Trophoblast cell (in vitro differentiated cells and primary cell): Measurements from ENCODE around the gene HPDL.

Experiments used
- DNase-seq, 2 donors: peaks; one replicate each; pipeline ENCODE4 v3.0.0-alpha.2; 2016
- H2AFZ ChIP-seq: 2 replicates; pipeline ENCODE4 v1.6.1; 2013; ENCODE audit warnings: low read length, moderate library complexity, mild to moderate bottlenecking; ENCODE audit not compliant: insufficient read depth, poor library complexity
- H2AK5ac ChIP-seq: 2 replicates; pipeline ENCODE4 v1.6.1; 2013; ENCODE audit warnings: mild to moderate bottlenecking, low read length
- H2BK120ac ChIP-seq: 2 replicates; pipeline ENCODE4 v1.6.1; 2013; ENCODE audit warnings: low read length, mild to moderate bottlenecking, moderate library complexity; ENCODE audit not compliant: insufficient read depth, poor library complexity
- H2BK12ac ChIP-seq: 2 replicates; pipeline ENCODE4 v1.6.1; 2013; ENCODE audit warnings: mild to moderate bottlenecking, low read length, moderate library complexity
- H2BK5ac ChIP-seq: 2 replicates; pipeline ENCODE4 v1.6.1; 2013; ENCODE audit warnings: low read length, low read depth, moderate library complexity, mild to moderate bottlenecking; ENCODE audit not compliant: poor library complexity
- H3K14ac ChIP-seq: 2 replicates; pipeline ENCODE4 v1.6.1; 2013; ENCODE audit warnings: mild to moderate bottlenecking, low read length
- H3K18ac ChIP-seq: 2 replicates; pipeline ENCODE4 v1.6.1; 2013; ENCODE audit warnings: mild to moderate bottlenecking, low read length
- H3K23ac ChIP-seq: 2 replicates; pipeline ENCODE4 v1.6.1; 2013; ENCODE audit warnings: low read length
- H3K27ac ChIP-seq: 2 replicates; pipeline ENCODE4 v1.5.1; 2013; ENCODE audit warnings: low read depth, mild to moderate bottlenecking, inconsistent platforms, low read length, moderate library complexity
- H3K27me3 ChIP-seq: 2 replicates; pipeline ENCODE4 v1.6.1; 2013; ENCODE audit warnings: inconsistent platforms, mild to moderate bottlenecking, low read length, moderate library complexity; ENCODE audit not compliant: insufficient read depth
- H3K36me3 ChIP-seq, 2 experiments: 1 replicate in 1 of 2; 2 replicates in 1 of 2; pipeline ENCODE4 v1.6.1; 2013; ENCODE audit warnings: low read length in 2 of 2, mild to moderate bottlenecking in 2 of 2, moderate library complexity in 1 of 2; ENCODE audit not compliant: insufficient read depth in 2 of 2, control insufficient read depth in 1 of 2
- H3K4ac ChIP-seq: 2 replicates; pipeline ENCODE4 v1.6.1; 2013; ENCODE audit warnings: low read depth, mild to moderate bottlenecking, low read length, moderate library complexity
- H3K4me1 ChIP-seq, 2 experiments: 1 replicate in 1 of 2; 2 replicates in 1 of 2; pipeline ENCODE4 v1.6.1; 2013; ENCODE audit warnings: low read length in 2 of 2, mild to moderate bottlenecking in 2 of 2, moderate library complexity in 1 of 2; ENCODE audit not compliant: insufficient read depth in 2 of 2, control insufficient read depth in 1 of 2
- H3K4me2 ChIP-seq: 2 replicates; pipeline ENCODE4 v1.6.1; 2013; ENCODE audit warnings: inconsistent platforms, mild to moderate bottlenecking, low read length, moderate library complexity
- H3K4me3 ChIP-seq: 2 replicates; pipeline ENCODE4 v1.5.1; 2013; ENCODE audit warnings: mild to moderate bottlenecking, low read depth, low read length, inconsistent platforms
- H3K79me1 ChIP-seq: one replicate; pipeline ENCODE4 v1.6.1; 2013; ENCODE audit warnings: low read length
- H3K79me2 ChIP-seq: 2 replicates; pipeline ENCODE4 v1.6.1; 2013; ENCODE audit warnings: low read length, mild to moderate bottlenecking; ENCODE audit not compliant: control insufficient read depth, insufficient read depth, poor library complexity
- H3K9ac ChIP-seq: 2 replicates; pipeline ENCODE4 v1.6.1; 2013; ENCODE audit warnings: mild to moderate bottlenecking, low read length
- H3K9me3 ChIP-seq: 2 replicates; pipeline ENCODE4 v1.6.1; 2013; ENCODE audit warnings: low read depth, mild to moderate bottlenecking, control low read depth, inconsistent platforms, low read length; ENCODE audit not compliant: insufficient read depth
- H4K12ac ChIP-seq: 2 replicates; pipeline ENCODE4 v1.6.1; 2013; ENCODE audit warnings: low read depth, mild to moderate bottlenecking, low read length, moderate library complexity
- H4K8ac ChIP-seq: 2 replicates; pipeline ENCODE4 v1.6.1; 2013; ENCODE audit warnings: low read depth, mild to moderate bottlenecking, low read length, moderate library complexity
- H4K91ac ChIP-seq: one replicate; pipeline ENCODE4 v1.6.1; 2013; ENCODE audit warnings: low read depth, mild to moderate bottlenecking, low read length, moderate library complexity
- whole genome bisulfite sequencing: extraction: QIAGEN DNeasy Blood & Tissue Kit; methylation state at CpG from one replicate; pipeline ENCODE4 v1.1.7; 2013; ENCODE audit warnings: missing lambda C conversion rate; ENCODE audit not compliant: insufficient read length, insufficient coverage; ENCODE audit errors: extremely low coverage; 5-methylcytosine and 5-hydroxymethylcytosine counted together

Gene HPDL

GRCh38 chr1:45354838-45355237, 28.1 kb downstream of the HPDL start:
- Histone ChIP-seq H2BK12ac (no peak overlapping the region), H4K8ac (no peak overlapping the region), H2AK5ac (no peak overlapping the region), H3K4me2 (no peak overlapping the region), H3K79me1 (no peaks in the 10 kb centered on the region), H3K27ac (no peak overlapping the region), H3K23ac (no peak overlapping the region), H3K4me1 (peaks cover 0 to 2% of the 10 kb centered on the region in 2 experiments), H3K36me3 (no peaks in the 10 kb centered on the region), H2BK120ac (no peak overlapping the region), H3K9me3 (no peaks in the 10 kb centered on the region), H3K18ac (no peak overlapping the region), H3K9ac (no peak overlapping the region), H3K4me3 (no peak overlapping the region), H4K12ac (no peak overlapping the region), H2BK5ac (no peak overlapping the region), H3K79me2 (no peaks in the 10 kb centered on the region), H3K4ac (no peak overlapping the region), H3K14ac (no peak overlapping the region), H2AFZ (no peak overlapping the region), H3K27me3 (no peaks in the 10 kb centered on the region), H4K91ac (no peak overlapping the region)
- no CpG with 5 or more reads among the region's 4 CpGs for WGBS
- DNase-seq, result no peak

GRCh38 chr1:45355683-45356082, 29.0 kb downstream of the HPDL start:
- no peak overlapping the region for H4K12ac ChIP-seq
- no peak overlapping the region for H4K8ac ChIP-seq
- WGBS, result no CpG with 5 or more reads among the region's 2 CpGs
- no peaks in the 10 kb centered on the region for H3K36me3 ChIP-seq
- DNase-seq, result no peak
- H3K9ac ChIP-seq, result no peak overlapping the region
- H4K91ac ChIP-seq, result no peak overlapping the region
- no peaks in the 10 kb centered on the region for H3K9me3 ChIP-seq
- H3K79me2 ChIP-seq, result no peaks in the 10 kb centered on the region
- H3K18ac ChIP-seq, result no peak overlapping the region
- H2AK5ac ChIP-seq, result no peak overlapping the region
- no peak overlapping the region for H2BK5ac ChIP-seq
- H2AFZ ChIP-seq, result no peak overlapping the region
- no peak overlapping the region for H3K14ac ChIP-seq
- no peak overlapping the region for H3K4me2 ChIP-seq
- H3K79me1 ChIP-seq, result no peaks in the 10 kb centered on the region
- H3K4me3 ChIP-seq, result no peak overlapping the region
- no peak overlapping the region for H2BK120ac ChIP-seq
- H3K27me3 ChIP-seq, result no peaks in the 10 kb centered on the region
- H3K27ac ChIP-seq, result no peak overlapping the region
- H3K4ac ChIP-seq, result no peak overlapping the region
- H3K4me1 ChIP-seq, result peaks cover 0 to 2% of the 10 kb centered on the region in 2 experiments
- H3K23ac ChIP-seq, result no peak overlapping the region
- H2BK12ac ChIP-seq, result no peak overlapping the region

- H4K12ac ChIP-seq, result no peak overlapping the region
- no peaks in the 10 kb centered on the region for H3K79me1 ChIP-seq
These were observed 29.5 kb downstream of the HPDL start for GRCh38 chr1:45356186-45356585.

GRCh38 chr1:45359882-45360513, 33.3 kb downstream of the HPDL start:
- Histone ChIP-seq H2BK5ac (no peak overlapping the region), H3K4me2 (no peak overlapping the region), H3K14ac (no peak overlapping the region), H2AFZ (no peak overlapping the region), H3K27me3 (no peaks in the 10 kb centered on the region), H4K12ac (no peak overlapping the region), H3K9me3 (no peaks in the 10 kb centered on the region), H3K79me2 (no peaks in the 10 kb centered on the region), H3K27ac (no peak overlapping the region), H3K36me3 (no peaks in the 10 kb centered on the region), H3K79me1 (no peaks in the 10 kb centered on the region), H2AK5ac (no peak overlapping the region), H4K8ac (no peak overlapping the region), H3K4me3 (no peak overlapping the region), H3K23ac (no peak overlapping the region), H3K4me1 (peaks cover 0 to 2% of the 10 kb centered on the region in 2 experiments), H3K9ac (no peak overlapping the region), H3K18ac (no peak overlapping the region), H2BK120ac (no peak overlapping the region), H2BK12ac (no peak overlapping the region), H3K4ac (no peak overlapping the region), H4K91ac (no peak overlapping the region)
- DNase-seq, result peak; percentile 35 to 76
- no CpG with 5 or more reads among the region's 7 CpGs for WGBS

More at GRCh38 chr1:45356186-45356585, 29.5 kb downstream of the HPDL start:
- no peak overlapping the region for H3K23ac ChIP-seq
- no peaks in the 10 kb centered on the region for H3K36me3 ChIP-seq
- no peak overlapping the region for H3K9ac ChIP-seq
- H2BK120ac ChIP-seq, result no peak overlapping the region
- H3K4me3 ChIP-seq, result no peak overlapping the region
- no peaks in the 10 kb centered on the region for H3K27me3 ChIP-seq
- no peak overlapping the region for H2BK5ac ChIP-seq
- no peak overlapping the region for H3K18ac ChIP-seq
- H2AFZ ChIP-seq, result no peak overlapping the region
- no peak for DNase-seq
- H3K79me2 ChIP-seq, result no peaks in the 10 kb centered on the region
- H4K91ac ChIP-seq, result no peak overlapping the region
- no peak overlapping the region for H3K4me2 ChIP-seq
- H3K9me3 ChIP-seq, result no peaks in the 10 kb centered on the region
- H3K14ac ChIP-seq, result no peak overlapping the region
- no peak overlapping the region for H3K4ac ChIP-seq
- H2AK5ac ChIP-seq, result no peak overlapping the region
- no CpG with 5 or more reads among the region's 4 CpGs for WGBS
- H4K8ac ChIP-seq, result no peak overlapping the region
- H2BK12ac ChIP-seq, result no peak overlapping the region
- H3K27ac ChIP-seq, result no peak overlapping the region
- peaks cover 0 to 2% of the 10 kb centered on the region in 2 experiments for H3K4me1 ChIP-seq
